GM23338 (cell line): Measurements from ENCODE around the gene RAET1G. TPM values are rescaled to one million over a fixed set of nuclear protein-coding genes. Genes with fewer than 3 reads are reported as not detected.

Experiments
- ATAC-seq: fragments of 200-7000 bp; cut with Tn5 transposase; 3 replicates; pipeline ENCODE4 v1.9.1; 2020
- DNase-seq: peaks from one replicate; pipeline ENCODE4 v3.0.0-alpha.2; 2015; ENCODE audit warnings: low spot score
- H2AFZ ChIP-seq: fragments of 200-600 bp; sonication (generic); 2 replicates; pipeline ENCODE4 v1.8.0; 2016; ENCODE audit warnings: antibody characterized with exemption, mild to moderate bottlenecking, moderate library complexity
- H3F3A ChIP-seq: fragments of 200-600 bp; sonication (generic); replicated peaks from 2 replicates; pipeline ENCODE4 v1.8.0; 2017; ENCODE audit warnings: antibody characterized with exemption, mixed run types, low read depth
- H3K27ac ChIP-seq: fragments of 200-600 bp; sonication (generic); 2 replicates; pipeline ENCODE4 v1.6.1; 2016; ENCODE audit warnings: low read depth
- H3K27me3 ChIP-seq: fragments of 200-600 bp; sonication (generic); 2 replicates; pipeline ENCODE4 v1.8.0; 2016; ENCODE audit warnings: mild to moderate bottlenecking, mixed run types, moderate library complexity; ENCODE audit not compliant: insufficient read depth
- H3K36me3 ChIP-seq: fragments of 200-600 bp; sonication (generic); 2 replicates; pipeline ENCODE4 v1.8.0; 2016; ENCODE audit warnings: mild to moderate bottlenecking; ENCODE audit not compliant: insufficient read depth
- H3K4me1 ChIP-seq: fragments of 200-600 bp; sonication (generic); 2 replicates; pipeline ENCODE4 v1.8.0; 2016; ENCODE audit warnings: mild to moderate bottlenecking, moderate library complexity; ENCODE audit not compliant: insufficient read depth
- H3K4me2 ChIP-seq: fragments of 200-600 bp; sonication (generic); 2 replicates; pipeline ENCODE4 v1.7.1; 2017; ENCODE audit warnings: mixed run types
- H3K4me3 ChIP-seq: fragments of 200-600 bp; sonication (generic); 2 replicates; pipeline ENCODE4 v1.6.1; 2016; ENCODE audit warnings: mixed run types
- H3K79me2 ChIP-seq: fragments of 200-600 bp; sonication (generic); replicated peaks from 2 replicates; pipeline ENCODE4 v1.8.0; 2017; ENCODE audit warnings: mild to moderate bottlenecking; ENCODE audit not compliant: insufficient read depth
- H3K9me2 ChIP-seq: fragments of 200-600 bp; sonication (generic); 2 replicates; pipeline ENCODE4 v1.8.0; 2017; ENCODE audit not compliant: insufficient read depth
- H4K20me1 ChIP-seq: fragments of 200-600 bp; sonication (generic); replicated peaks from 2 replicates; pipeline ENCODE4 v1.8.0; 2017; ENCODE audit warnings: mild to moderate bottlenecking; ENCODE audit not compliant: insufficient read depth
- H3K27ac Mint-ChIP-seq: 2 replicates; pipeline ENCODE4 v1.8.0; 2020; ENCODE audit warnings: inconsistent platforms, mild to moderate bottlenecking, moderate library complexity, mixed read lengths
- H3K27me3 Mint-ChIP-seq: 3 replicates; pipeline ENCODE4 v1.8.0; 2022; ENCODE audit warnings: low read depth, mild to moderate bottlenecking, moderate library complexity, mixed read lengths, inconsistent platforms; ENCODE audit not compliant: insufficient read depth, poor library complexity
- H3K36me3 Mint-ChIP-seq: 3 replicates; pipeline ENCODE4 v1.8.0; 2021; ENCODE audit warnings: low read depth, mild to moderate bottlenecking, inconsistent platforms, moderate library complexity, mixed read lengths
- H3K4me1 Mint-ChIP-seq: 3 replicates; pipeline ENCODE4 v1.8.0; 2020; ENCODE audit warnings: mild to moderate bottlenecking, inconsistent platforms, mixed read lengths
- H3K4me3 Mint-ChIP-seq: 3 replicates; pipeline ENCODE4 v1.8.0; 2021; ENCODE audit warnings: moderate library complexity, mild to moderate bottlenecking, inconsistent platforms, mixed read lengths
- H3K9me3 Mint-ChIP-seq: 3 replicates; pipeline ENCODE4 v1.8.0; 2020; ENCODE audit warnings: moderate library complexity, mild to moderate bottlenecking, inconsistent platforms, mixed read lengths
- CREB1 ChIP-seq: fragments of 250-450 bp; sonication (Bioruptor Pico); IDR thresholded peaks from 2 replicates; pipeline ENCODE4 v1.5.0; 2020; ENCODE audit warnings: low read depth, mild to moderate bottlenecking, moderate library complexity
- CTCF ChIP-seq, 2 experiments: fragments of 200-600 bp in 1 of 2; sonication (generic) in 1 of 2; conservative IDR thresholded peaks; 2 replicates each; pipeline versions ENCODE4 v1.5.1 to v1.6.1; 2016 to 2017; ENCODE audit warnings: antibody characterized with exemption in 2 of 2, low read depth in 2 of 2, mild to moderate bottlenecking in 2 of 2, moderate library complexity in 1 of 2
- ETS1 ChIP-seq: IDR thresholded peaks from 2 replicates; pipeline ENCODE4 v1.6.1; 2016; ENCODE audit warnings: antibody characterized with exemption
- JUNB ChIP-seq: IDR thresholded peaks from one replicate; pipeline ENCODE4 v1.6.1; 2016; ENCODE audit warnings: antibody characterized with exemption; ENCODE audit not compliant: unreplicated experiment
- NANOG ChIP-seq: IDR thresholded peaks from 2 replicates; pipeline ENCODE4 v1.6.1; 2016; ENCODE audit warnings: antibody characterized with exemption, borderline replicate concordance
- POLR2AphosphoS5 ChIP-seq: IDR thresholded peaks from 2 replicates; pipeline ENCODE4 v1.6.1; 2016; ENCODE audit warnings: antibody characterized with exemption, low read depth
- REST ChIP-seq: IDR thresholded peaks from one replicate; pipeline ENCODE4 v1.6.1; 2018; ENCODE audit warnings: antibody characterized with exemption; ENCODE audit not compliant: unreplicated experiment
- STAT1 ChIP-seq: IDR thresholded peaks from one replicate; pipeline ENCODE4 v1.6.1; 2016; ENCODE audit warnings: antibody characterized with exemption; ENCODE audit not compliant: unreplicated experiment
- ZNF114 ChIP-seq: fragments of 250-450 bp; sonication (Bioruptor Pico); IDR thresholded peaks from 2 replicates; pipeline ENCODE4 v1.5.0; 2020; ENCODE audit warnings: mild to moderate bottlenecking, moderate library complexity
- ZNF331 ChIP-seq: fragments of 250-450 bp; sonication (Bioruptor Pico); IDR thresholded peaks from 2 replicates; pipeline ENCODE4 v1.5.0; 2020; ENCODE audit warnings: low read depth, mild to moderate bottlenecking, moderate library complexity
- ZNF462 ChIP-seq: fragments of 250-450 bp; sonication (Bioruptor Pico); IDR thresholded peaks from 2 replicates; pipeline ENCODE4 v1.5.0; 2020; ENCODE audit warnings: mild to moderate bottlenecking, moderate library complexity
- polyA plus RNA-seq: library from polyadenylated mRNA; unstranded; fragments of >200 nt; fragmentation: Nextera tagmentation; extraction: Ambion mirVana; gene quantifications from 2 replicates; pipeline ENCODE4 v1.2.1, GENCODE V29; 2016
- total RNA-seq: library from RNA; depleted of rRNA; stranded (reverse); fragments of >200 nt; shearing (Covaris generic); gene quantifications from 2 replicates; pipeline ENCODE4 v1.2.3, GENCODE V29; 2014

RAET1G gene
- total and polyA plus RNA-seq, 2 experiments from 2014 or later: not detected

GRCh38 chr6:149895833-149896271, 27.1 kb downstream of the RAET1G start:
- H2AFZ ChIP-seq: no peak overlapping the region
- H4K20me1 ChIP-seq: no peaks in the 10 kb centered on the region; the same call in 1 of the 2 replicates
- H3K79me2 ChIP-seq: no peaks in the 10 kb centered on the region
- H3K4me3 ChIP-seq: no peak overlapping the region
- H3K27me3 ChIP-seq: no peaks in the 10 kb centered on the region
- Mint-ChIP-seq H3K27me3 (peaks cover 19% of the 10 kb centered on the region), H3K27ac (no peak overlapping the region), H3K4me1 (peaks cover 11% of the 10 kb centered on the region; the same call in 2 of the 3 replicates), H3K36me3 (no peaks in the 10 kb centered on the region), H3K9me3 (no peaks in the 10 kb centered on the region; the same call in 2 of the 3 replicates), H3K4me3 (no peak overlapping the region; the same call in 2 of the 3 replicates)
- H3K4me2 ChIP-seq: no peak overlapping the region
- H3K4me1 ChIP-seq: no peaks in the 10 kb centered on the region; the same call in 1 of the 2 replicates
- no peaks in the 10 kb centered on the region for H3F3A ChIP-seq
- no peak for TF ChIP-seq ZNF331 (CRISPR knock-in tag)
- TF ChIP-seq STAT1: no peak
- TF ChIP-seq ZNF462 (CRISPR knock-in tag): no peak
- TF ChIP-seq CREB1 (CRISPR knock-in tag): no peak
- no peak for TF ChIP-seq CTCF (conservative IDR thresholded peaks at IDR 0.05; ENCODE audit: low read depth in 2 of 2)
- TF ChIP-seq REST: no peak
- TF ChIP-seq ETS1: no peak
- no peak for TF ChIP-seq JUNB
- TF ChIP-seq ZNF114 (CRISPR knock-in tag): no peak
- no peak for TF ChIP-seq POLR2AphosphoS5
- TF ChIP-seq NANOG: no peak
- ATAC-seq (no peak), DNase-seq (no peak)
- H3K36me3 ChIP-seq: no peaks in the 10 kb centered on the region
- H3K9me2 ChIP-seq: no peaks in the 10 kb centered on the region
- H3K27ac ChIP-seq: no peak overlapping the region
